Fibroblast of lung (primary cell): ENCODE data around the gene BCAS1.

ENCODE experiments used
- CTCF ChIP-seq, 2 donors: IDR thresholded peaks in 1 of 2; conservative IDR thresholded peaks in 1 of 2; 1 replicate in 1 of 2; 2 replicates in 1 of 2; pipeline ENCODE4 v1.5.1; 2011 to 2012; ENCODE audit warnings: low read length in 2 of 2, control low read depth in 1 of 2, inconsistent platforms in 1 of 2, low read depth in 1 of 2, mild to moderate bottlenecking in 1 of 2
- EZH2 ChIP-seq: IDR thresholded peaks from 2 replicates; pipeline ENCODE4 v1.5.1; 2012; ENCODE audit warnings: low read length, control low read depth, mild to moderate bottlenecking; ENCODE audit errors: missing control alignments

GRCh38 chr20:53989401-53989800 is 81.0 kb downstream of the BCAS1 start:
- TF ChIP-seq CTCF (conservative IDR thresholded peaks at IDR 0.05 in 1 of 2, IDR thresholded peaks at IDR 0.05 in 1 of 2; ENCODE audit: low read depth in 1 of 2, low read length in 2 of 2) (no peak), EZH2 (no peak)
